Glomerular visceral epithelial cell (primary cell): Measurements from ENCODE around the gene BPIFB1.
A peak's percentile ranks its signal among the peaks of the same experiment; 100 is the strongest.

Experiments
- DNase-seq: peaks from one replicate; pipeline ENCODE4 v3.0.0-alpha.2; 2016; ENCODE audit errors: extremely low spot score

The BPIFB1 gene

DNA sequence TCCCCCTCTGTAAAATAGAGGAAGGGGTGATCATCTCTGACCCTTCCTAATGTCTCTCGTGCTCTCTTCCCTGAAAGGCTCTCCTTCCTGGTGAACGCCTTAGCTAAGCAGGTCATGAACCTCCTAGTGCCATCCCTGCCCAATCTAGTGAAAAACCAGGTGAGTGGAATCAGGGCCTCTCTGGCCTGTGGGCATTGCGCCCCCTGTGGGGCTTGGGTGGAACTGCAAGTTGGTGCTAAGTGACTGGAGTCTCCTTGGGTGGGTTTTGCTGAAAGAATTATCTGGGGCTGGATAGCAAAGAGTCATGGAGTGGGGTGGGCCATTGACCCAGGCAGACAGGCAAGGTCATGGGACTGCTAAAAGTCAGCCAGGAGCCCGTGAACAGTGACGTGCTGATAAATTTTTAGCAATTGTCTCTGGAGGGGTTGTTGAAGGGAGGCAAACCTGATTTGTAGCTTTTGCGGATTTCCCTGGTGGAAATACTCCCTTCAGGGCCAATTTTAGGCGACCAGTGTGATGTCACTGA is 8.9 kb downstream of the BPIFB1 start:
- DNase-seq, result peak; percentile 39

DNA sequence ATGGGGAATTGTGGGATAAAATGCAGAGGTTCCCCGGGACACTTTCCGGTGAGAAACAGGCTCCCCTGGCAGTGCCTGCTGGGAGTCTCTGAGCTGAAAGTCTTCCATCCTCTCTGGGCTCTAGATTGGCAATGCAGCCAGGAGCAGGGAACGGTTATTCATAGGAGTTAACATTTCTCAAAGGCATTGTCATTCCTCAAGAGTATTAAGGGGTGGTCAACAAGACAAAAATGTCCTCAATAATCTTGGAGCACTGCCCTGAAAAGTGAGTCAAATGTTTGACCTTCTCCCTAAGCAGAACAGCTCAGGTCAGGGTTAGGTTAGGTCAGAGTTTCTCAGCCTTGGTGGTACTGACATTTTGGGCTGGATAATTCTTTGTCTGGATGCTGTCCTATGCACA is 13.2 kb downstream of the BPIFB1 start:
- DNase-seq, result no peak

DNA sequence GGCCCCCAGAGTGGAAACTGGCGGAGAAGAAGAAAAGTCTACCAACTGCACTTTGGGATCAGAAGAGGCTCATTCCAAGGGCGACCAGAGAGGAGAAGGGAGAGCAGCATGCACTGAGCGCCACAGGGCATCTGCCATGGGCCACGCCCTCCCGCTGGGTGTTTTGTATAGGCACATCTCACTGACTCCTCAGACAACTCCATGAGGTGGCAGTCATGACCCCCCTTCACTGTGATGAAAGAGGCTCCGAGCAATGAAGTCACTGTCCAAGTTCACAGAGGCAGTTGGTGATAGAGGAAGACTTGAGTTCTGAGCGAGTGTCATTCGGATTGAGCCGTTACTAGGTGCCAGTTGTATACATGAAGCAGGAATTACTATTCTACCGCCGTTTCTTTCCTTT is 15.4 kb downstream of the BPIFB1 start:
- no peak for DNase-seq

DNA sequence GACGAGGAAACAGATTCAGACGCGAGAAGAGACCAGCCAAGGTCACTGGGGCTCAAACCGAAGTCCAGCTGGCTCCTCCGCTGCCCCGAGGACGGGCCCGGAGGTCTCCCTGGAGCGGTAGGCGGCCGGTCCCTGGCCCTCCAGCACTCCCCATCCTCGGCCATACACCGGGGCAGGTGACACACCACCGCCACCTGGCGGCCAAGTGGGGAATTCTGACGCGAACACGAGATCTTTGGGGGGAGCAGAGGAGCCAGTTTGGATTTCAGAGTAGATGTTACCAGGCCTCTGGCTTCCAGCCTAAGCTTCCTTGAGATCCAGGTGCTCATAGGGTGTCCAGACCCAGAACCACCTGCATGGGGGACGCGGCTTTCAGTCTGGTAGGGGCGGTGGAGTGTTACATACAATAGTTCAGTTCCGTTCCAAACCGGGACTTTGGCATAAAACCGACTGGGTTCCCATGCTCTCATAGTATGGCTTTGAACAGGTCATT is 16.1 kb downstream of the BPIFB1 start:
- DNase-seq, result peak; percentile 71

DNA sequence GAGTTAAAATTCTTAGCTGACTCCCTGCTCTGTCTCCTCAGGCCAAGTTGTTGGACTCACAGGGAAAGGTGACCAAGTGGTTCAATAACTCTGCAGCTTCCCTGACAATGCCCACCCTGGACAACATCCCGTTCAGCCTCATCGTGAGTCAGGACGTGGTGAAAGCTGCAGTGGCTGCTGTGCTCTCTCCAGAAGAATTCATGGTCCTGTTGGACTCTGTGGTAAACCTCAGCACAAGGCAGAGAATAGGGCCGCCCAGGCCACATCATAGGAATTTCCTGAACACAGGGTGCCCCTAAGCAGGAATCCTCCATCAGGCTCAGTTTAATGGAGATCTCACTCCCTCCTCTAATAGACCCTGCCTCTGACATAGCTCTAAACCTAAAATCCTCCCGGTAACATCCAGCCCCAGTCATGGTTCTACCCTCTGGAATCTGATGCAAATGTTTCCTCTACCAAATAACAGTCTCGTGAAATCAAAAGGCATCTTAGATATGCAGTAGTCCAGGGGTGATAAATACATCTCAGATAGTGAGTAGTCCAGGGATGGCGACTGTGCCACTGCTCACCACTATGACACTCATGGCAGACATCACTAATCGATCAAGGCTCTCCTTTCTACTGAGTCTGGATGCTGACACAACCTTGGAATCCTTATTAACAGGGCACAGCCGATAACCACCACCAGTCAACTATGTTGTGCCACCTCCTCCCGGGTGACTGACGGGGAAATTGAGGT is 18.3 kb downstream of the BPIFB1 start:
- peak; percentile 37 for DNase-seq

DNA sequence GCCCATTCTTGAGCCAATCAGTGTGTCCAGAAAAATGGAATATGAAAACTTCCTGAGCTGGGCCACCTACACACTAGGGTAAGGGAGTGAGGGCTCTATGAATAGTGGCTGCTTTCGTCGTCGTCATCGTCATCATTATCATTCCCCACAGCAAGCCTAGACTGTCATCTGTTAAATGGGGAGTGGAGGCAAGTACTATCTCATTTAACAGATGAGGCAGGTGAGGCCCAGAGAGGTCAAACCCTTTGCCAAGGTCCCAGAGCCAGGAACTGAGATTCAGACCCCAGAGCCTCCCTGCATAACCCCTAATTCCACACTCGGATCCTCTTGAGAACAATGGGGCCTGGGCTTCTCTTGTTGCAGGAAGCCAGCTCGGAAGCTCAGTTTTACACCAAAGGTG is 20.6 kb downstream of the BPIFB1 start:
- no peak for DNase-seq

DNA sequence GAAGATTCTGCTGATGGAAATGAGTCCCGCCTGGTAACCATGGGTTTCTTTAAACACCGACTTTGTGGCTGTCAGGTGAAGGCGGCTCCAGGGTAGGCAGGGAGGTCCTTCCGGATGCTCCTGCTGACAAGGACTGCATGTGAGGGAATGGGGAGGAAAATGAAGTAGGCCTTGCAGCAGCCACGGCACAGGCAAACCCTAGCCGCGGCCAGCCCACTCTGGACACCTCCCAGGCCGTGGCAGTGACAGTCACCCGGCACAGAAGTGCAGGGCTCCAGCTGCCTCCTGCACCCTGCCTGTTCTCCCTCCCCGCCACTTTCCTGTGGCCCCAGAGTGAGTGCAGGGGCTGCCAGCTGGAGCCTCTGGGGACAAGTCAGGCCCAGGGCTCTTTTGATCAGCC is 21.0 kb downstream of the BPIFB1 start:
- no peak for DNase-seq

DNA sequence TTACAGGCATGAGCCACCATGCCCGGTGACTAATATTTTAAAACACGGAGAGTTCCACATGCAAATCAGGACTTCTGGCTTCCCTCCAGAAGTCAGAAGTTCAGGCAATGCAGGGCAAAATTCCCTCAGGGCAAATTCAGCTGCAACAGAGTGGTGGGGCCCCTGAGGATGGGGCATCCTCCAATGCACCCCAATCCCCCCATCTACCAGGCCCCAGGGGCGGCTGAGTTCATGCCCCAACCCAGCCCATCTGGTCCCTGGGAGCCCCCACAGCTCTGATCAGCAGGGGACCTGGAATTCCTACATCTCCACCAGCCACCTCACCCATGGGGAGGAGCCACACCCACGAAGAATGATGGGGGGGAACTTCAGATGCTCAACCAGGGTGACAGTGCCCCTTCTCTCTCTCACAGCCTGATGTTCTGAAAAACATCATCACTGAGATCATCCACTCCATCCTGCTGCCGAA is 22.6 kb downstream of the BPIFB1 start:
- DNase-seq, result peak; percentile 53

DNA sequence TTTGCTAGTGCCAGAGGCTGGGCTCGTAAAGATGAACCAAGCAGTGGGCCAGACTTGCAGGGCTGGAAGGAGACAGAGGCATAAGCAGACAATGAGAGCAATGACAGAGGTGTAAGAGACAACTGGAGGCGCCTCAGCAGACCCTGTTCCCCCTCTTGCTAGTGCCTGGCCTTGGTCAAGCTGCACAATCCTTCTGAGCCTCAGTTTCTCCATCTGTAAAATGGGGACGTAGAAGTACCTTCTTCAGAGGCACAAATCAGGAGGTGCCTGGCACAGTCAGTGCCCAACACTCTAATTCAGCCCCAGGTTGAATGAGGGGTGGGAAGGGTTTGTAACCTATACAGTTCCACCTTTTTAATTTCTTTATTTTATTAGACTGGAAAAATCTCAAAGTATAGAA is 23.2 kb downstream of the BPIFB1 start:
- no peak for DNase-seq

DNA sequence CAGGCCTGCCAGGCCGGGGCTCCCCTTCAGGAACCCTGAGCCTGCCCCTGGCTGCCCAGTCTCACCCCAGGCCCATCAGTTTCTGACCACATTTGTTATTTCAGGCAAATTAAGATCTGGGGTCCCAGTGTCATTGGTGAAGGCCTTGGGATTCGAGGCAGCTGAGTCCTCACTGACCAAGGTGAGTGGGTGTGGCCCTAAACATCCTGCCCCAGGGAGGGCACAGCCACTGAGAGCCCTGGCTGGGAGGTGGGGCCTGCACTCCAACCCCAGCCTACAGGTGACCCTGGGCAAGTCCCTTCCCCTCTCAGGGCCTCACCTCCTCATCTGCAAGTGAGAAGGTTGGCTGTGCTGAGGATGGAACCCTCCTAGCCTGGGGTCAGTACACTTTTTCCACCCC is 23.8 kb downstream of the BPIFB1 start:
- DNase-seq, result no peak

DNA sequence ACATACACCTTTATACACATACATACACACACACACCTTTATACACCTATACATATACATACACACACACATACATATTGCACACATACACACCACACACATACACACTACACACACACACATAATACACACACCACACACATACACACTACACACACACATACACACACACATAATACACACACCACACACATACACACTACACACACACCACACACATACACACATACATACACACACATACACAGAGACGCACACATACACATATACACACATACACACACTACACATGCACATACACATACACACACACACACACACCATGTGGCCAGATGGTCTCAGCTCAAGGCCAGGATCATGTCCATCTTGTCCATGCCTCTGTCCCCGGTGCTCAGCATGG is 25.7 kb downstream of the BPIFB1 start:
- no peak for DNase-seq

DNA sequence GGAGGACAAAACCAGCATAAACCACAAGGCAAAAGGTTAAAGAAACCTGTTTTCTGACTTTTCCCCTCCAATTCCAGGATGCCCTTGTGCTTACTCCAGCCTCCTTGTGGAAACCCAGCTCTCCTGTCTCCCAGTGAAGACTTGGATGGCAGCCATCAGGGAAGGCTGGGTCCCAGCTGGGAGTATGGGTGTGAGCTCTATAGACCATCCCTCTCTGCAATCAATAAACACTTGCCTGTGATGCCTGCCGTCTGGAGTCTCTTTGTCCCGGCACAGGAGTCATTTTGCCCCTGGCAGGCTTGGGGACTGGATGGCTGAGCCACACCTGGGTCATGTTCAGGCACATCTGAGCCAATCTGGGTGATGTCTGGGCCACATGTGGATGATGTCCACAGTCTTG is 26.6 kb downstream of the BPIFB1 start:
- DNase-seq, result no peak

DNA sequence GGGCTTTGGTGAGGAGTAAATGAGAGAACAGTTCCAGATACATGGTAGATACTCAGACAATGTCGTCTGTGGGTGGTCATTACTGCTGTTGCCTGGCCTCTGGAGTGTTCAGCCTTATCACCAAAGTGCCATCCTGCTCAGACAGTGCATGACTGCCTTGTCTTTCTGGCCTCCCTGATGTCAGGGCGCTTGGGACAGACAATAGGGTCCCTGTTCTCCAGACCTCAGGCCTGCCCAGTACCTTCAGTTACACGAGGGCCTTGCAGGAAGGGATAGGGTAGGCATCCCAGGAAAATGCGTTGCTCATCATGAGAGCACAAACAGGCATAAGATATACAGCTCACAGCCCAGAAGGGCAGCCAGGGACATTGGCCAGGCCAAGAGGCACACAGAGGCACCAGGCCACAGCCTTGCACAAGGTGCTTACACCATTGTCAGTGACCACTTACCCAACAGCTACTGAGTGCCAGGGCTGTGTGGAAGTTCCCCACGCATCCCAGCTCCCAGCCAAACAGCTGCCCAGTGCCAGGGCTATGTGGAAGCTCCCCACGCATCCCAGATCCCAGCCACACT is 27.4 kb downstream of the BPIFB1 start:
- no peak for DNase-seq

DNA sequence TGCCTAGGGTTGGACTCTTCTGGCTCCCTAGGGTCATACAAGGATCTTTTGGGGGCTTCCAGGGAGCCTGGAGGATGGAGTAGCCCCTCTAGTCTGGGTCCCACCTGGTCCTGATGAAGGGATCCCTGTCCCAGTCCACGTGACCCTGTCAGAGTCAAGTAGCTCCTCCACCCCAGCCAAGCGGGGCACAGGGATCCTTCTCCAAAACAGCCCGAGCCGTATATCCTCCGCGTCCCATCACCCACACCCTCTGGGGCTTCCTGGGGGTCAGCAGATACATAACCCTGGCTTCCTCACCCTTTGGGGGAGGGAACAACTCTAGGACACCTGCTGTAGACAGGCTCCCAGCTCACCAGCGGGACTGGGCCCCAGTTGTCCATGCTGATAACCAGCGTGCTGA is 28.0 kb downstream of the BPIFB1 start:
- no peak for DNase-seq

DNA sequence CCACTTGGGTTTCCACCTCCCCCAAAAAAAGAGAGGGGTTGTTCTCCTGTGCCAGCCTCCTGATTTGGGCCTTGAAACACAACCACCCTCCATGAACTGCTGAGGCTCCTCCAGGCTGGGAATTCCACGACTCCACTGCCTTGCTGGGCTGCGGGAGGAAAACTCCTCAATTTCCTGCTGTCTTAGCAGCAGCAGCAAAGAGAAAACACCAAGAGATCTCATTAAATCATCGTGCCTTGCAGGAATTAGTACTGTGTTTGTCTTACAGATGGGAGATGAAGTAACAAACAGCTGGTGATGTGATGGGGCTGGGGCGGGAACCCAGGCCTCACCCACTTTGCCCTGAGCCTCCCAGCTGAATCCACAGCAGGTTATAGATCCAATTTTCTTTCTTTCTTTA is 29.0 kb downstream of the BPIFB1 start:
- DNase-seq, result no peak

DNA sequence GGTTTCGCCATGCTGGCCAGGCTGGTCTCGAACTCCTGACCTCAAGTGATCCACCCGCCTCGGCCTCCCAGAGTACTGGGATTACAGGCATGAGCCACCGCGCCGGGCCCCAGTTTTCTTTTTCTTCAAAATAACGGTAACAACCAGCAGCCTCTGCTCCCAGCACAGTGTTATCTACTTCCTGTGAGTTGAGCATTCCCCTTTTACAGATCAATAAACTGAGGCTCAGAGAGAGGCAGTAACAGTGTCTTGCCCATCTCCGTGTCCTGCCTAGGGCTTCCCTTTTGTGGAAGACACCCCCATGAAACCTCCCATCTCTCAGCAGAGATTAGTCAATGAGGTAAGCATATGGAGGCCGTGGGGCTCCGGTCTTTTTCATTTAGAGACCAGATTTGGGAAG is 29.6 kb downstream of the BPIFB1 start:
- no peak for DNase-seq

DNA sequence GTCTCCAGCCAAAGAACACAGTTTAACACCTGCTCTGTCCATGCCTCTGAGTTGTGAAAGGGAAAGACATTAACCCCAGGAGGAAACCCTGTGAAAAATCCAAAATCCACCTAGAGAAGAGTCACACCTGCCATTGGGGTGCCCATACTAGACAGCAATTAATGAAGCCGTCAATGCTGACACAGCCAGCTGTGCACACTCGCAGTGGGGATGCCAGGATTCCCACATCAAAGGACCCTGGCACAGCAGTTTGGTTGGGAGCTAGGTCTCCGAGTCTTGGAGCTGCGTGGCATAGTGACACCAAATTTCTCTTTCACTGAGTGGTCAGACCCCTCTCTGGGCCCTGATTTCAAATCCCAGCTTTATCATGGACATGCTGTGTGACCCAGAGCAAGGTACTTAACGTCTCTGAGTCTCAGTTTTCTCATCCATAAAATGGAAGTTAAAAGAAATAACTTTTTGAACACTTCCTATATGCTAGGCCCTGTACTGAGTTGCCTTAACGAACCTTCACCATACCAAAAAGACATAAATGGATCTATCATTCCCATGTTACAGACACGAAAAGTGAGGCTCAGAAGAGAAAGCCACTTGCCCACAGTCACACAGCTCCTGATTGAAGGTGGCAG is 30.8 kb downstream of the BPIFB1 start:
- DNase-seq, result no peak

DNA sequence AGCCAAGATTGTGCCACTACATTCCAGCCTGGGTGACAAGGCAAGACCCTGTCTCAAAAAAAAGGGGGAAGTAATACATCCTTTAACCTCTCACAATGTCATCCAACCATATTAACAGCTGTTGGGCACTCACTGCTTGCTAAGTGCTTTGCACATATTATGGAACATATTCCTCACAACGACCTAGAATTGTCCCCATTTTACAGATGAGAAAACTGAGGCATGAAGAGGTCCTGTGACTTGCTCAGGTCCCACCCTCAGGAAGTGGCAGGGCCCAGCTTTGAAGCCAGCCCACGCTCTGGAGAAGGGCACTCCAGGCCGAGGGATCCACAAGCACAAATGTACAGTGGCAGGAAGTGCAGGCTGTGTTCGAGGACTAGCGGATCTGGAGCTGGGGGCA is 33.3 kb downstream of the BPIFB1 start:
- DNase-seq, result no peak

DNA sequence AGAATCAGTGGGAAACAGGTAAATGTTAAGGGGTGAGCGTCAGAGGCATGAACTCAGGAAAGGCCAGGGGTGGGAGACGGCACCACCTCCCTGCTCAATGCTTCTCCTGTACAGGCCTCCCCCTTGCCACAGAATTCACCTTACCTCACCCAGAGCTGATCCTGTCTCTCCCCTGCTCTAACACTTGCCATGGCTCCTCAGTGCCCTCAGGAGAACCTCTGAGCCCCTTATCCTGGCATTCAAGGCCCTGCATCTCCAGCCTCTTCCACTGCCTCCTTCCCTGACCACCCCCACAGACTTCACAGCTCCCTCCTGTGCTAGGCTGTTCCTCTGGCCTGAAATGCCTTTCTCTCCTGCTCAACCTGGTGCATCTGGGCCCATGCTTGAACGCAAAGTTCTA is 33.9 kb downstream of the BPIFB1 start:
- no peak for DNase-seq

DNA sequence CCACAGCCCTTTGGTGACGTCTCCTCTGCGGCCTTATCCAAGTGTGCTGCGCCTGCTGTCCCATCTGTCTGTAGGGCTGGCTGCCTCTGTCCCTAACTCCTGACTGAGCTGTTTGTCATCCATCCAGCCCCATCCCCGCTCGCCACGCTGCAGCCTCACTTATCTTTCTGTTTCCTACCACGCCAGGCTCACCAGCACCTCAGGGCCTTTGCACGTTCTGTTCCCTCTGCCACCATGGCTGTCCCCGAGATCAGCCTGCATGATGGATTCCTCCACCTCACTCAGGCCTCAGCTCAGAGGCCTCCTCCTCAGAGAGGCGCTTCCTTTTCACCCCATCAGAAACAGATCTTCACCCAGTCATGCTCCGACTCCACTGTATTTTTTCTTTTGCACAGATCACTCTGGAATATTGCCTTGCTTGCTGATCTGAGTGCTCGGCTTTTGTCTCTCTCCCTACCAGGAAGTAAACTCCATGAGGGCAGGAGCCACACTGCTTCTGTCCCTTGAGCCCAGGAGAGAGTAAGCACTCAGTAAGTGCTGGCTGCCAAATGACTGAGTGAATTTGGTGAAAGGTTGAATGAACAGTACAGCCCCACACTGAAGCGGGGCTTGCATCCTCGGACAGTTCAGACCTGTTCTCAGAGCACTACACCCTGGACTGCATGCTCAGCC is 34.5 kb downstream of the BPIFB1 start:
- no peak for DNase-seq

DNA sequence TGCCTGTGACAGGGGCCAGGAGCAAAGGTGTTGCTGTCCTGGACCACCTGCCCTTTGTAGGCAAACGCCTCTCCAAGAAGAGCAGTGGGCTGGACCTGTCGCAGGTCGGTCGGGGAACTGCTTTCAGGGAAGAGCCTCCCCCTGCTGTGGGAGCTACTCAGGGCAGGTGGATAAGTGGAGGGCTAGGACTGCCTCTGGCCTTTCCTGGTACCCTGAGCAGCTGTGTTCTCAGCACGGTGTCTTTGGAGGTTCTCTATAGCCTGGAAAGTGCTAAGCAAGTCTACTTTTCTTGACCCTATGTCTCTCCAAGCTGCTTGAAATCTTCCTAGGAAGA is 35.0 kb downstream of the BPIFB1 start:
- DNase-seq, result no peak

DNA sequence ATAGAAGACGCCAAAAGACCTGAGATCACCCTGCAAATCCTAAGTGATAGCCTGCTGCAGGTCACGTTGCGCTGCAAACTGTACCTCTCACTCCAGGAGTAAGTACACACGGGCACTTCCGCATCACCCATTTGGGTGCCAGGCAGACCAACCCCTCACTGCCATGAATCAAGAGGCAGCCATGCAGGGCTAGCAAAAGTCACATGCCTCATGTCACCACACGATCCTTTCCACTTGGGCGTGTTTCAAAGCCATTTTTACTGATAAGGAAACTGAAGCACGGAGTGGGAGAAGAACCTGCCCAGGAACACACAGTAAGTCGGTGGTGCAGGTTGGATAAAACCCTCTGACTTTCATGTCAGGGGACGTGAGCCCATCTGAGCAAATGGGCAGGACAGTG is 37.0 kb downstream of the BPIFB1 start:
- DNase-seq, result no peak

DNA sequence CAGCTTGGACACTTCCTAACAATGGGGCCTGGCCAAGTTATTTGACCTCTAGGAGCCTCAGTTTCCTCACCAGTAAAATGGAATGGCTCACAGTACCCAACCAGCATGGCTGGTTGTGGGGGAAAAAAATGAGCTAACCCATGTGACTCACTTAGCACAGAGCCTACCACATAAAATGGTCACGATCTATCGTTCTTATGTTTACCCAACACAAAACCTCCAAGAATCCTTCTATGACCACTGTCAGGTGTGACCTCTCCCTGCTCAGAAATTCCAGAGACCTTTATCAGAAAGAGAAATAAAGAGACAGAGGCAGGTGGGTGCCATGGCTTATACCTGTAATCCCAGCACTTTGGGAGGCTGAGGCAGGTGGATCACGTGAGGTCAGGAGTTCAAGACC is 39.4 kb downstream of the BPIFB1 start:
- no peak for DNase-seq
